ENCODE results near the gene POLD3. TPM values are rescaled to one million over a fixed set of nuclear protein-coding genes. Genes with fewer than 3 reads are reported as not detected.
A peak's percentile ranks its signal among the peaks of the same experiment; 100 is the strongest.
"Not testable (repeated sequence)": the region's sequence is repeated elsewhere in the genome, so short reads cannot be mapped to it uniquely, and the experiment has no call there.

Gene POLD3
- total RNA-seq, 2 experiments from 2014 or later = 46.5 to 47.5 TPM

DNA sequence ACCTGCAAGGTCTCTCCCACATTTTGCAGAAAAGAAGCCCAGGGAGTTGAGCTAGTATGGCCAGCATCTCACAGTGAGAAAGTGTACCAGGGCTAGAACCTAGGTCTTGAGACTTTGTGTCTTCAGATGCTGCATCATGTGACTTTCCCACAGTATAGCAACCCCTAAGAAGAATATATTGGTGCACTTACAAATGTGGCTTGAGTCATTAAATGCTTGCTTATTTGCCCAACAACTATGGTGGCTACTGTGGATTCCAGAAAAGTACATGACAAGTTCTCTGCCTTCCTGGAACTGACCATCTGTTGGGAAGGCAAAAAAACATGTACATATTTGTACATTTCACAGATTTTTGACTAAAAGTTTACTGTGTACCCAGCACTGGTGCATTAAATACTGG, 55.0 kb downstream of the POLD3 start:
- H3K27ac Mint-ChIP-seq = no peak overlapping the region
- no peaks in the 10 kb centered on the region for H3K4me1 Mint-ChIP-seq
- no peaks in the 10 kb centered on the region for H3K27me3 Mint-ChIP-seq
- DNase-seq = no peak
- no peaks in the 10 kb centered on the region for H3K9me3 Mint-ChIP-seq
- H3K4me3 Mint-ChIP-seq = no peak overlapping the region
- peaks cover 56% of the 10 kb centered on the region for H3K36me3 Mint-ChIP-seq (ENCODE audit: low read depth)
- POLR2A ChIA-PET = no interaction called here
- CTCF ChIA-PET = no interaction called here

DNA sequence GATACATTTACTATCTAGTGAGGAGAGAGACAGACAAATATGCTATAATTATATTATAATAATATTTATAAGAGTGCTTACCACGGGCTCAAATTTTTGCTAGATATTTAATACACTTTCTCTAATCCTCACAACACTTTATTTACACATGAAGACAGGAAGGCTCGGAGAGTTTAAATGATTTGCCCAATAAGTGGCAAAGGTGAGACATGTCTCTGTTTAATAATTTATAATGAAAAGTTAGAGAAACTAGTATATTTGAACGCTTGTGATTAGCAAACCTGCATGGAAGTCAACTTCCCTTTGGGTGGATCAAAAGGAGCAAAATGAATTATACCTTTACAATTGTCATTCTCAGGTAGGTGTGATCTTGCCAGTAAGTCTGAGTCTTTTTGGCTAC, 55.4 kb downstream of the POLD3 start:
- H3K4me3 Mint-ChIP-seq = no peak overlapping the region
- CTCF ChIA-PET = no interaction called here
- no peaks in the 10 kb centered on the region for H3K27me3 Mint-ChIP-seq
- no peaks in the 10 kb centered on the region for H3K9me3 Mint-ChIP-seq
- H3K36me3 Mint-ChIP-seq (ENCODE audit: low read depth) = peaks cover 56% of the 10 kb centered on the region
- no peak for DNase-seq
- no peaks in the 10 kb centered on the region for H3K4me1 Mint-ChIP-seq
- H3K27ac Mint-ChIP-seq = no peak overlapping the region
- POLR2A ChIA-PET = no interaction called here

DNA sequence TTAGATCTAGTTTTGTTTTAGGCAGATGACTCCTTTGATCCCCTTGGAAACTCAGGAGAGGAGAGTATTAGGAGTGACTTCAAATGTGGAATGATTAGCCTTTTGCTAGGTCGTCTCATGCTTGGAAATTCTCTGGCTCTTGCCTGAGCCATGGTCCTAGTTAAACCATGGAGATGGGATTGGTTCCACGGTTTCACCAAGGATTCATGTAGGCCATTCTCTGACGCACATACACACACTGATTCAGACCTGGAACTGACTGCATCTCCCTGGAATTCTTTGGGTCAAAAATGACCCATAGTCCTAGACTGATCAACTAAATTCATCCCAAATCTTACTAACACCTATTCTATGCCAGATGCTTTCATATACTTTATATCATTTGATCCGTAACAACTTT, 56.5 kb downstream of the POLD3 start:
- no peak overlapping the region for H3K4me3 Mint-ChIP-seq
- H3K36me3 Mint-ChIP-seq (ENCODE audit: low read depth) = peaks cover 59% of the 10 kb centered on the region
- H3K9me3 Mint-ChIP-seq = no peaks in the 10 kb centered on the region
- DNase-seq = no peak
- ChIA-PET CTCF (no interaction called here), POLR2A (no interaction called here)
- no peaks in the 10 kb centered on the region for H3K27me3 Mint-ChIP-seq
- H3K27ac Mint-ChIP-seq = no peak overlapping the region
- H3K4me1 Mint-ChIP-seq = no peaks in the 10 kb centered on the region

DNA sequence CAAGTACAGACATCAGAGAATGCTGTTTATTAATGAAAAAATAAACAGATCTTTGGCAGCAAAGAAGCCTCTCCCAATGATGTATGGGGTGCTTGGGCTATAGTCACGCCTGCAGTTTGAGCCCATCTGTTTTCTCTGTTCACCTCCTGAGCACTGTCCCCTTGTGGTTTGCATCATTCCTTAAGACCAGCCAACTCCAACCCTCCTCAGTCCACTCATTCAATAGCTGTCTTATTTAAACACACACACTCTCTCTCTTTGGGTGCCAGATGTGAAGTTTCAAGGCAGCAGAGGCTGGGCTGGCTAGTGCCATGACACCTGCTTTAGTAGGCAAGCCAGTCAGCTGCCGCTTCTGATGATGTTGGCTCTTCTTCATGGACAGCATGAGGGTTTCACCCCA, 58.1 kb downstream of the POLD3 start:
- CTCF ChIA-PET = no interaction called here
- H3K36me3 Mint-ChIP-seq (ENCODE audit: low read depth) = peaks cover 57% of the 10 kb centered on the region
- H3K4me1 Mint-ChIP-seq = no peaks in the 10 kb centered on the region
- no peaks in the 10 kb centered on the region for H3K9me3 Mint-ChIP-seq
- no peaks in the 10 kb centered on the region for H3K27me3 Mint-ChIP-seq
- POLR2A ChIA-PET = no interaction called here
- H3K4me3 Mint-ChIP-seq = no peak overlapping the region
- no peak overlapping the region for H3K27ac Mint-ChIP-seq
- DNase-seq = no peak

DNA sequence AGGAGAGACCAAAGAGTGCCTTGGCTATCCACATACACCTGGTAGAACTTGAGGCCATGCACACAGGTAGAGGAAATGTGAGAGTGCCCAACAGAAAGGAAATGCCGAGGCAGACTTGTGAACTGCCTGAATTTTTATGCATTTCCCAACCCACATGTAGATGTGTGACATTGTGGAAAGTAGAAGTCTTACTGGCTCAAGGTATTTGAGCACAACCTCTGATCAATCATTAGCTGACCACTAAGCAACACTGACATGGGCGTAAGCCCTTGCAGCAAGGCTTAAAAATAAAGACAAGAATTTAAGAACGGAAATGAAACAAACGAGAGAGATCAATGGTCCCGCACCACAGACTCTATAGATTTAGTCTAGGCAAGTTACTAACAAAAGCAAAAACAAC, 62.6 kb downstream of the POLD3 start:
- no peak overlapping the region for H3K27ac Mint-ChIP-seq
- ChIA-PET POLR2A (no interaction called here), CTCF (no interaction called here)
- no peak for DNase-seq
- H3K36me3 Mint-ChIP-seq (ENCODE audit: low read depth) = peaks cover 72% of the 10 kb centered on the region
- peaks cover 11% of the 10 kb centered on the region for H3K9me3 Mint-ChIP-seq
- no peak overlapping the region for H3K4me3 Mint-ChIP-seq
- H3K27me3 Mint-ChIP-seq = no peaks in the 10 kb centered on the region
- H3K4me1 Mint-ChIP-seq = no peaks in the 10 kb centered on the region

DNA sequence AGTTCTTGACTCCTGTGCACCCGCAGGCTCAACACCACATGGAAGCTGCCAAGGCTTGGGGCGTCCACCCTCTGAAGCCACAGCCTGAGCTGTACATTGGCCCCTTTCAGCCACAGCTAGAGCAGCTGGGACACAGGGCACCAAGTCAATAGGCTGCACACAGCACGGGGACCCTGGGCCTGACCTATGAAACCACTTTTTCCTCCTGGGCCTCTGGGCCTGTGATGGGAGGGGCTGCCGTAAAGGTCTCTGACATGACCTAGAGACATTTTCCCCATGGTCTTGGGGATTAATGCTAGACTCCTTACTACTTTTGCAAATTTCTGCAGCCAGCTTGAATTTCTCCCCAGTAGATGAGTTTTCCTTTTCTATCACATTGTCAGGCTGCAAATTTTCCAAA, 66.7 kb downstream of the POLD3 start:
- Mint-ChIP-seq H3K9me3 (peaks cover 11% of the 10 kb centered on the region), H3K36me3 (ENCODE audit: low read depth) (peaks cover 43% of the 10 kb centered on the region)
- H3K4me3 Mint-ChIP-seq, POLR2A ChIA-PET, H3K4me1 Mint-ChIP-seq, CTCF ChIA-PET, H3K27me3 Mint-ChIP-seq, H3K27ac Mint-ChIP-seq, DNase-seq: not testable (repeated sequence)

DNA sequence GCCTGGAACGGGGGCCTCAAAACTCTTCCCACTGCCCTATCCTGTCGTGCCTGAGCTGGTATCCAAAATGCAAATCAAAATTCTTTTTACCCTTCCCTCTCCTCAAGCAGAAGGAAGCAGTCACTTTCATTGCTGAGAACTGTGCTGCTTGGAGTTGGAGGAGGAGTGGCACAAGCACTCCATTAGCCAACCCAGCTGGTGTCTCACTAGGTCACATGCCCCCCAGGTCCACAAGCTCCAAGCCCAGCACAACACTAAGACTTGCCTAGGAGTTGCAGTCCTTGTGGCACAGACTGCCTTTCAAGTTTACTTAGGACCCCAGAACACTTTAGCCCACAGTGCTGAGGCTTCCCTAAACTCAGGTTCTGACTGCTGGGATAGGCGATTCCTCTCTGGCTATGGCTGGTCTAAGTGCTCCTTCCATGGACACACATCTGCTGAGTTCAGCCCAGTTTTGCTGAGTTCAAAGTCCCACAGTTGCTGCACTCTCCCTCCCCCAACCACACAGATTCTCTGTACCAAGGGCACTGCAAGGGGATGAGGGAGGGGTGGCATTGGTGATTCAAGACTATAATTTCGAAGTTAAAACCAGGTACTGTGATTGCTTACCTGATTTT, 70.2 kb downstream of the POLD3 start:
- Mint-ChIP-seq H3K9me3 (peaks cover 11% of the 10 kb centered on the region), H3K27ac (no peak overlapping the region), H3K27me3 (no peaks in the 10 kb centered on the region), H3K4me3 (no peak overlapping the region), H3K36me3 (ENCODE audit: low read depth) (peaks cover 30% of the 10 kb centered on the region), H3K4me1 (no peaks in the 10 kb centered on the region)
- POLR2A ChIA-PET = no interaction called here
- CTCF ChIA-PET = interaction anchor here (0.5 to 1.2 kb wide), 2 partner anchors 157 to 210 kb away, joined by 3 read pairs; no protein-coding TSS in a partner anchor
- no peak for DNase-seq

DNA sequence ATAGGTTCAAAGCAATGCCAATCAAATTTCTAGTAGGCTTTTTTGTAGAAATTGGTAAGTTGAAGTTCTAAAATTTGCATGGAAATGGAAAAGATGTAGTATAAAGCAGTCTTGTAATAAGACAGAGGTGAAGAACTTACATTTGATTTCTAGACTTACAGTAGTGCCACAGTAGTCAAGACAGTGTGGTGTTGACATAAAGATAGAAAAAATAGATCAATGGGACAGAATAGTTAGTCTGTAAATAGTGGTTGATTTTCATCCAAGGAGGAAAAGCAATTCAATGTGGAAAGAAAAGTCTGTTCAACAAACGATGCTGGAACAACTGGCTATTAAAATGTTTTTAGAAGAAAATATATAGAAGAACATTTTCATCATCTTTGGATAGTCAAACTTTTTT, 70.9 kb downstream of the POLD3 start:
- DNase-seq = no peak
- H3K27ac Mint-ChIP-seq = no peak overlapping the region
- CTCF ChIA-PET = no interaction called here
- no peak overlapping the region for H3K4me3 Mint-ChIP-seq
- H3K4me1 Mint-ChIP-seq = no peaks in the 10 kb centered on the region
- H3K36me3 Mint-ChIP-seq (ENCODE audit: low read depth) = peaks cover 23% of the 10 kb centered on the region
- no peaks in the 10 kb centered on the region for H3K27me3 Mint-ChIP-seq
- POLR2A ChIA-PET = no interaction called here
- H3K9me3 Mint-ChIP-seq = peaks cover 7% of the 10 kb centered on the region

DNA sequence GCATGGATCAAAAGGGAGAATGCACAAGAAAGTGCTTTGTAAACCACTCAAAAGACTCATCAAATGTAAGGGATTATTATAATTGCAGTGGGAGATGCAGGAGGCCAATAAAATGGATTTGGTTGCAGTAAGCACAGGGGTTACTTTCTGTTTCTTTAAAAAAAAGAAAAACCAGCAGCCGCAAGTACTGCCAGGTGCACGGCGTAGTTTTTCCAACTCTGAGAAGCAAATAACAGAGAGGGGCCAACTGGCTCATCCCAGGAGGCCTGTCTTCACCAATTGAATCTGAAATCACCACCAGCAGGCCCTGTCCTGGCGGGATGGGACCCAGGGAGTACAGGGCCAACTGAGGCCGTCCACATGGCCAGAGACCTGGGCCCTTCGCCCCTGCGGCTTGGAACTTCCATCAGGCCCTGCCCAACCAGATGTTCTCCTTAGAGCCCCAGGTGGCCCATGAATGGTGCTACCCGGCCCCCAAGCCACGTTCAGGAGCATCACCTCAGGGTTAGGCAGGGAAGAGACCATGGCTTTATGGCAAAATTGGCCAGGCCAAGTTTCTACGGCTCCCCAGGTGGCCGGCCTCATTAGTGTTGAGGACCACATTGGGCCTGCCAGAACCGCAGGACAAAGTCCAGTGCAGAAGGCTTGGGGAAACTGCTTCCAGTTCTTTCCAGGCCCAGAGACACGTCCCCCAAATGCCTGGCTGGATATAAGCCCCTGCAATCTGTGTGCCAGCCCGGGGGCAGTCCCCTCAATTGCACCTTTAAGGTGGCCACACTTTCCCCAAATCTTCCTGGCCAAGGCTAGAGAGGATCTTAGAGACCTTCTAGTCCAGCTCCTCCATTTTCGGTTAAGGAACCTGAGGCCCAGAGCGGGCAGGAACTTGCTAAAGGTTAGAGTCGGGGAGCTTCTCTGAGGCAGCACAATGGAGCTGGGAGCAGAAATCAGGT, 77.1 kb downstream of the POLD3 start:
- H3K27me3 Mint-ChIP-seq = no peaks in the 10 kb centered on the region
- H3K36me3 Mint-ChIP-seq (ENCODE audit: low read depth) = no peaks in the 10 kb centered on the region
- ChIA-PET CTCF (no interaction called here), POLR2A (no interaction called here)
- no peaks in the 10 kb centered on the region for H3K9me3 Mint-ChIP-seq
- no peak overlapping the region for H3K4me3 Mint-ChIP-seq
- no peak for DNase-seq
- H3K27ac Mint-ChIP-seq = no peak overlapping the region
- no peaks in the 10 kb centered on the region for H3K4me1 Mint-ChIP-seq

DNA sequence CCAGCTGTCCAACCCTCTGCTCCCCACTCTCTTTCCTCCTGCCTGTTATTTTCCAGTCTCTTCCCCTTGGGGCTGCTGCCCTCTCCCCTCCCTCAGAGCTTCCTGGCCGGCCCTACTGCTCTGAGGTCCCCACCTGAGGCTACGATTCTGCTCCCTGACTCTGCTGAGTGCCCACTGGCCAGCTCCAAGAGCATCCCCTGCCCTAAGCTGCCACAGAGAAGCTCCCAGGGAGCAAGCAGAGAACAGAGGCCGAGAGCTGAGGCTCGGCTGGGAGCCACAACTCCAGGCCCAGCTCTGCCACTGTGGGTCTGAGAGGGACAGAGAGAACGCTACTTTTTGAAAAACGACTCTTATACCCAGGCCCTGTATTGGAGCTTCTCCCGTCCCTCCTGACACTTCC, 77.8 kb downstream of the POLD3 start:
- Mint-ChIP-seq H3K4me1 (no peaks in the 10 kb centered on the region), H3K27ac (no peak overlapping the region), H3K4me3 (no peak overlapping the region), H3K36me3 (ENCODE audit: low read depth) (no peaks in the 10 kb centered on the region), H3K9me3 (no peaks in the 10 kb centered on the region), H3K27me3 (no peaks in the 10 kb centered on the region)
- DNase-seq = no peak
- ChIA-PET CTCF (interaction anchor here (1.5 kb wide), 1 partner anchor 32 kb away, joined by 3 read pairs; no protein-coding TSS in a partner anchor), POLR2A (no interaction called here)

DNA sequence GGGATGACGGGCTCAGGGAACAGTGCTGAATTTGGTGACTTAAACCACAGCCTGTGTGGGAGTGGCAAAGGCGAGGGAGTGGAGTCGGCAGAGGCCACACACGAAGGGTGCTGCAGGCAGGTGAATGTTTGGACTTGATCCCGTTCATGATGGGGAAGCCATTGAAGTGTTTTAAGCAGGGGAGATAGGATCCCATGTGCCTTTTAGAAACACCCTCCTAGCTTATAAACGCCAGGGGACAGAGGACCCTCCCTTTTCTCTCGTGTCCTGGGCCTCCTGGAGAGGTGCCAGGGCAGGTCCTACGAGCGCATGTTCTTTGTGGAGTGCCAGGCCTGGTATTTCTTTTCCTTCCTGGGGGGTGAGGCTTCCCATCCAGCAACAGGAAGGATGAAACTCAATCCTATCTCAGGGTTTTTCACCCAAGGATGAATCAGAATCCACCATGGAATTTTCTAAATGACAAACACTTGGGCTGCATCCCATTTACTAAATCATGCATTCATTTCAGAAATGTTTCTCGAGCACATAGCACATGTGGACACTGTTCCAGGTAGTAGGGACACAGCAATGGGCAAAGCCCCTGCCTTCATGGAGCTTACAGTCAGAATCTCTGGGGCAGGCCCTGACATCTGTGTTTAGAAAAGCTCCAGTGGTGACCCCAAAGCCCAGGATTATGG, 79.3 kb downstream of the POLD3 start:
- no peaks in the 10 kb centered on the region for H3K4me1 Mint-ChIP-seq
- no peaks in the 10 kb centered on the region for H3K9me3 Mint-ChIP-seq
- no peak overlapping the region for H3K4me3 Mint-ChIP-seq
- DNase-seq = no peak
- H3K27me3 Mint-ChIP-seq = no peaks in the 10 kb centered on the region
- no peak overlapping the region for H3K27ac Mint-ChIP-seq
- H3K36me3 Mint-ChIP-seq (ENCODE audit: low read depth) = no peaks in the 10 kb centered on the region
- ChIA-PET CTCF (interaction anchor here (1.5 kb wide), 1 partner anchor 31 kb away, joined by 3 read pairs; no protein-coding TSS in a partner anchor), POLR2A (no interaction called here)

DNA sequence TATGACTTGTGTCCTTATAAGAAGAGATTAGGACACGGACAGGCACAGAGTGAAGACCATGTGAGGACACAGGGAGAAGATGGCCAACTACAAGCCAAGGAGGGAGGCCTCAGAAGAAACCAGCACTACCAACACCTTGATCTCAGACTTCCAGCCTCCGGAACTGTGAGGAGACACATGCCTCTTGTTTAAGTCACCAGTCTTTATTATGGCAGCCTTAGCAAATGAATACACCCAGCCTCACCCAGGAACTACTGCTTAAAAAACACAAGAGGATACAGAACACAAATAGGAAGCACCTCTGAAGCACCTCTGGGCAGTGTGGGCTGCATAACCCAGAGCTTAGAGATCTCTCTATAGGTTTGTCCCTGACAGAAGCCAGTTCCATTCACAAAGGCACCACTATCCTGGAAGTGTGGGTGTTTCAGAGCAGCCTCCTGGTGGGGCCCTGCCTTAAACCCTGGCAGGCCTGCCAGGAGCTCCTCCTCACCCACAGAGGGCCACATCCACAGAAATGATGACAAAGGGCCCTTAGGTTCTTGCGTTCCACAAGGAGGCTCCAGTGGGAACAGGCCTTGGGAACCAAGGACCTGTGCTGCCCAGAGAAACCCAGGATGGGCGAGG, 80.1 kb downstream of the POLD3 start:
- Mint-ChIP-seq H3K27me3 (no peaks in the 10 kb centered on the region), H3K4me1 (no peaks in the 10 kb centered on the region), H3K27ac (no peak overlapping the region), H3K36me3 (ENCODE audit: low read depth) (no peaks in the 10 kb centered on the region), H3K4me3 (no peak overlapping the region), H3K9me3 (no peaks in the 10 kb centered on the region)
- DNase-seq = no peak
- CTCF ChIA-PET = no interaction called here
- POLR2A ChIA-PET = no interaction called here

DNA sequence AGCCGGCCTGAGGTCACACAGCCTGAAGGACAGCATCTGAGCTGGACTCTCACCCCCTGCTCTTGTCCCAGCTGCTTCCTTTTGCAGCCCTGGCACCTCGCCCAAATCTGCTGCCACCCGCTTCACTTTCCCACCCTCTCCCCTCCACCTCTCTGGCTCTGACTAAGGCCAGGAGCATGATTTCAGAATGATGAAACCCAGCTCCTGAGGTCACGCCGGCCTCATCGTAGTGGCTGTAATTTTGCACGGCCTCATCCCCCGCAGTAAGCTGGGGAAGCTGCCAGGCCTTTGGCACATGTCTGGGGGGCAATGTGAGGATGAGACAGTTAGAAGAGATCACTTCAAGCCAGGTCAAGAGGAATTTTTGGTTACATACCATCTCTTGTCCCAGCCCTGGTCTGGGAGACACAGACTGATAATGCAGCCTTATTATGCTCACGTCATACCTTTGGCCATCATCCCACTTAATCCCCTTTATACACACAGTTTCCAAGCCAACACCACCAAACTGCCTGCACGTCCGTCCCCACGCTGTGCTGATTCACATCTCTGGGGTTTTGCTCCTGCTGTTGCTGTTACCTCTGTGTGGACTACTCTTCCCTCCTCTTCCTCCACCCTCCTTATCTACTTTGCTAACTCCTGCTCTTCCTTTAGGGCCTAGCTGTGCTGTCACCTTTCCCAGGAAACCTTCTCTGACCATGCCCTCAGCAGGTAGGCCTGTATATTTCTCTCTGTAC, 80.7 kb downstream of the POLD3 start:
- Mint-ChIP-seq H3K9me3 (no peaks in the 10 kb centered on the region), H3K4me1 (no peaks in the 10 kb centered on the region), H3K4me3 (no peak overlapping the region), H3K36me3 (ENCODE audit: low read depth) (no peaks in the 10 kb centered on the region), H3K27me3 (no peaks in the 10 kb centered on the region), H3K27ac (no peak overlapping the region)
- DNase-seq = peak; percentile 8
- POLR2A ChIA-PET = no interaction called here
- CTCF ChIA-PET = no interaction called here
